ENCODE data around the gene RHBDF1. TPM values are rescaled to one million over a fixed set of nuclear protein-coding genes. Genes with fewer than 3 reads are reported as not detected.

RHBDF1 gene
- total RNA-seq, 1 experiment from 2014 or later: 62.9 TPM

GRCh38 chr16:63998-64913, 8.2 kb downstream of the RHBDF1 start:
- Histone ChIP-seq H4K20me1 (ENCODE audit: insufficient read depth) (peaks cover 8% of the 10 kb centered on the region), H3F3A (ENCODE audit: insufficient read depth, low read depth) (no peaks in the 10 kb centered on the region), H2AFZ (no peak overlapping the region), H3K4me3 (no peak overlapping the region), H3K27ac (no peak overlapping the region), H3K36me3 (ENCODE audit: low read depth) (no peaks in the 10 kb centered on the region), H3K79me2 (ENCODE audit: low read depth) (no peaks in the 10 kb centered on the region), H3K4me1 (replicated peaks; ENCODE audit: insufficient read depth) (no peaks in the 10 kb centered on the region), H3K9me3 (ENCODE audit: insufficient read depth, low read depth) (no peaks in the 10 kb centered on the region), H3K9me2 (ENCODE audit: insufficient read depth) (no peaks in the 10 kb centered on the region), H3K27me3 (ENCODE audit: insufficient read depth, low read depth) (no peaks in the 10 kb centered on the region), H3K4me2 (no peak overlapping the region)
- no TSS peak for BruUV-seq (replicated peaks)
- no peak for DNase-seq
- intact Hi-C loops (cut with micrococcal nuclease; ENCODE audit: unreplicated experiment): no loop called here
- ChIA-PET CTCF (interaction anchor here (0.5 to 2.3 kb wide), 3 partner anchors 33 to 288 kb away, joined by 4 to 14 read pairs (median 13); partner anchors contain the start of gene AXIN1), POLR2A (ENCODE audit: unreplicated experiment) (no interaction called here)
- TF ChIP-seq EZH2 (IDR thresholded peaks at IDR 0.05; ENCODE audit: low read depth): no peak
- no peak for TF ChIP-seq CTCF (conservative IDR thresholded peaks at IDR 0.05)

GRCh38 chr16:63466-63865, 9.0 kb downstream of the RHBDF1 start:
- Histone ChIP-seq H3K4me2 (no peak overlapping the region), H4K20me1 (ENCODE audit: insufficient read depth) (peaks cover 8% of the 10 kb centered on the region), H3F3A (ENCODE audit: insufficient read depth, low read depth) (no peaks in the 10 kb centered on the region), H2AFZ (no peak overlapping the region), H3K9me3 (ENCODE audit: insufficient read depth, low read depth) (no peaks in the 10 kb centered on the region), H3K4me3 (no peak overlapping the region), H3K36me3 (ENCODE audit: low read depth) (no peaks in the 10 kb centered on the region), H3K79me2 (ENCODE audit: low read depth) (no peaks in the 10 kb centered on the region), H3K27me3 (ENCODE audit: insufficient read depth, low read depth) (no peaks in the 10 kb centered on the region), H3K9me2 (ENCODE audit: insufficient read depth) (no peaks in the 10 kb centered on the region), H3K27ac (no peak overlapping the region), H3K4me1 (replicated peaks; ENCODE audit: insufficient read depth) (no peaks in the 10 kb centered on the region)
- no peak for DNase-seq
- no TSS peak for BruUV-seq (replicated peaks)
- no peak for TF ChIP-seq CTCF (conservative IDR thresholded peaks at IDR 0.05)
- TF ChIP-seq EZH2 (IDR thresholded peaks at IDR 0.05; ENCODE audit: low read depth): no peak
- POLR2A ChIA-PET (ENCODE audit: unreplicated experiment): no interaction called here
- CTCF ChIA-PET: no interaction called here
- intact Hi-C loops (cut with micrococcal nuclease; ENCODE audit: unreplicated experiment): no loop called here

- CTCF ChIA-PET: no interaction called here
- intact Hi-C loops (cut with micrococcal nuclease; ENCODE audit: unreplicated experiment): no loop called here
- no peaks in the 10 kb centered on the region for H3K9me3 ChIP-seq (ENCODE audit: insufficient read depth, low read depth)
- no peak overlapping the region for H2AFZ ChIP-seq
- no peaks in the 10 kb centered on the region for H3K4me1 ChIP-seq (replicated peaks; ENCODE audit: insufficient read depth)
- no peak overlapping the region for H3K4me2 ChIP-seq
- DNase-seq: no peak
- H3K4me3 ChIP-seq: no peak overlapping the region
- POLR2A ChIA-PET (ENCODE audit: unreplicated experiment): no interaction called here
- BruUV-seq (replicated peaks): no TSS peak
- H3K9me2 ChIP-seq (ENCODE audit: insufficient read depth): no peaks in the 10 kb centered on the region
- H3F3A ChIP-seq (ENCODE audit: insufficient read depth, low read depth): no peaks in the 10 kb centered on the region
- H3K79me2 ChIP-seq (ENCODE audit: low read depth): no peaks in the 10 kb centered on the region
- H3K36me3 ChIP-seq (ENCODE audit: low read depth): no peaks in the 10 kb centered on the region
- TF ChIP-seq EZH2 (IDR thresholded peaks at IDR 0.05; ENCODE audit: low read depth) (no peak), CTCF (conservative IDR thresholded peaks at IDR 0.05) (no peak)
- no peaks in the 10 kb centered on the region for H3K27me3 ChIP-seq (ENCODE audit: insufficient read depth, low read depth)
- peaks cover 8% of the 10 kb centered on the region for H4K20me1 ChIP-seq (ENCODE audit: insufficient read depth)
- no peak overlapping the region for H3K27ac ChIP-seq
Measured at GRCh38 chr16:62968-63391, 9.5 kb downstream of the RHBDF1 start.

Data from PC-9 (cell line).